ENCODE data around the gene AOPEP.

DNA sequence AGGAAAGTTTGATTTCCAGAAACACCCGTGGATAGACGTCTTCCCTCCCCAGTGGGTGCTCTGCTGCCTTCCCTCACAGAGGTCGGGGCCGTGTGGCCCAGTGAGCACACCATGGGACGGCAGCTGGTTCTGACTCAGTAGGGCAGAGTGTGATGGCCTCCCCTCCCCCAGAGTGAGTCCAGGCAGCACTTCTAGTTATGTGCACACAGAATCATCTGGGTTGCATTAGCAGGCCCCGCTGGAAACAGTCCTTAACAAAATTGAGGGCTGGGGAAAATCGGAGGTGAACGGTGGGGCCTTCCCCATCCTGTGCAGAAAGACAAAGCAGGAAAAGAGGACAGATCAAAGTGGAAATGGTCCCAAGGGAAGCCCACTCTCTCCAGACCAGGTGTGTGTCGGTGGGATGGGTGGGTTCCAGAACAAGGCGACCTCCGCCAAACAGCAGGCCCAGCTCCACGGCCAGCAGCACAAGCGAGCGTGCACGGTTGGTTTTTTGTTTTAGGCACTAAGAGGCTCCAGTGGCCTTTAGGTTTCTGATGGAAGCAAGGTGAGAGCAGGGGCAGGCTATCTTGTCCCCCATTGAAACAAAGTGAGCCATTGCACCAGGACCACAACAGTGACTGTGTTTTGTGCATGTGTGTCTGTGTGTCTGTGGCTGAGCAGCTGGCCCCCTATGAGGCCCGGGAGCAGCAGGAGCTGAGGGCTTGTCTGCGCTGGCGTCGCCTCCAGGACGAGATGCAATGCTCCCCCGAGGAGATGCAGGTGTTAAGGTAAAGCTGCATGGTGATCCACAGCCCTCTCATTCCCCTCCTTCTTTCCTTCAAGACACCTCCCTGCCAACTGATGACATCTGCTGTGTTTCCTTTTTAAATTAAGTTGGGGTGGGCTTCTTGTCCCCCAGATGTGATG, 201.5 kb downstream of the AOPEP start:
- TF ChIP-seq, protein P1, sequence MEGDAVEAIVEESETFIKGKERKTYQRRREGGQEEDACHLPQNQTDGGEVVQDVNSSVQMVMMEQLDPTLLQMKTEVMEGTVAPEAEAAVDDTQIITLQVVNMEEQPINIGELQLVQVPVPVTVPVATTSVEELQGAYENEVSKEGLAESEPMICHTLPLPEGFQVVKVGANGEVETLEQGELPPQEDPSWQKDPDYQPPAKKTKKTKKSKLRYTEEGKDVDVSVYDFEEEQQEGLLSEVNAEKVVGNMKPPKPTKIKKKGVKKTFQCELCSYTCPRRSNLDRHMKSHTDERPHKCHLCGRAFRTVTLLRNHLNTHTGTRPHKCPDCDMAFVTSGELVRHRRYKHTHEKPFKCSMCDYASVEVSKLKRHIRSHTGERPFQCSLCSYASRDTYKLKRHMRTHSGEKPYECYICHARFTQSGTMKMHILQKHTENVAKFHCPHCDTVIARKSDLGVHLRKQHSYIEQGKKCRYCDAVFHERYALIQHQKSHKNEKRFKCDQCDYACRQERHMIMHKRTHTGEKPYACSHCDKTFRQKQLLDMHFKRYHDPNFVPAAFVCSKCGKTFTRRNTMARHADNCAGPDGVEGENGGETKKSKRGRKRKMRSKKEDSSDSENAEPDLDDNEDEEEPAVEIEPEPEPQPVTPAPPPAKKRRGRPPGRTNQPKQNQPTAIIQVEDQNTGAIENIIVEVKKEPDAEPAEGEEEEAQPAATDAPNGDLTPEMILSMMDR (IDR thresholded peaks at IDR 0.05 in 4 of 5, conservative IDR thresholded peaks at IDR 0.05 in 1 of 5) = no peak
- TF ChIP-seq POLR2A (IDR thresholded peaks at IDR 0.05) = no peak
